Measurements from ENCODE around the gene DLX4. TPM values are rescaled to one million over a fixed set of nuclear protein-coding genes. Genes with fewer than 3 reads are reported as not detected.

DLX4 gene
- total and polyA plus RNA-seq, 4 donors = 0.45 to 2.2 (median 0.72) TPM

- H3K27ac ChIP-seq (ENCODE audit: low read depth in 1 of 2, low read length in 1 of 2) = no peak overlapping the region
- H3K4me1 ChIP-seq (ENCODE audit: control insufficient read depth in 5 of 5, insufficient read depth in 5 of 5, low read length in 5 of 5) = peaks cover 0 to 30% (median 9%) of the 10 kb centered on the region in 5 donors
- peaks cover 0 to 64% (median 52%) of the 10 kb centered on the region in 3 donors for H3K27me3 ChIP-seq (ENCODE audit: control insufficient read depth in 3 of 3, insufficient read depth in 3 of 3, low read length in 2 of 3)
- ATAC-seq (ENCODE audit: insufficient read depth, low FRiP score) (no peak), DNase-seq (no peak)
- no peaks in the 10 kb centered on the region for H3K36me3 ChIP-seq (ENCODE audit: control insufficient read depth in 4 of 4, insufficient read depth in 4 of 4, low read length in 4 of 4)
- H3K9ac ChIP-seq (ENCODE audit: insufficient read depth in 1 of 2, low read length in 2 of 2) = no peak overlapping the region
- no peak for TF ChIP-seq CTCF (IDR thresholded peaks at IDR 0.05; ENCODE audit: control extremely low read depth, extremely low read depth)
- H3K9me3 ChIP-seq (ENCODE audit: control insufficient read depth in 4 of 4, insufficient read depth in 3 of 4, low read length in 3 of 4) = peaks cover 0 to 2% (median 0%) of the 10 kb centered on the region in 4 donors
- no peak overlapping the region for H3K4me3 ChIP-seq
- WGBS, 2 donors = 6% methylated on average over 50 of the region's 50 CpGs
Measured at GRCh38 chr17:49994085-49995054, 25.4 kb downstream of the DLX4 start.

GRCh38 chr17:49995055-49995738, 26.2 kb downstream of the DLX4 start, which contains the start of gene DLX3:
Gene DLX3, minus strand, starts transcription at chr17:49995224. Its CDS starts 226 bp downstream, at chr17:49994998.
- Histone ChIP-seq H3K36me3 (ENCODE audit: control insufficient read depth in 4 of 4, insufficient read depth in 4 of 4, low read length in 4 of 4) (no peaks in the 10 kb centered on the region), H3K9ac (ENCODE audit: insufficient read depth in 1 of 2, low read length in 2 of 2) (no peak within 1 kb of the TSS), H3K27me3 (ENCODE audit: control insufficient read depth in 3 of 3, insufficient read depth in 3 of 3, low read length in 2 of 3) (peaks cover 0 to 64% (median 45%) of the 10 kb centered on the region in 3 donors), H3K9me3 (ENCODE audit: control insufficient read depth in 4 of 4, insufficient read depth in 3 of 4, low read length in 3 of 4) (peaks cover 0 to 2% (median 0%) of the 10 kb centered on the region in 4 donors), H3K4me1 (ENCODE audit: control insufficient read depth in 5 of 5, insufficient read depth in 5 of 5, low read length in 5 of 5) (peaks cover 0 to 30% (median 9%) of the 10 kb centered on the region in 5 donors), H3K4me3 (no peak within 1 kb of the TSS), H3K27ac (ENCODE audit: low read depth in 1 of 2, low read length in 1 of 2) (no peak within 1 kb of the TSS)
- 4% methylated on average over 20 to 29 of the region's 29 CpGs for WGBS, 2 donors
- no peak for TF ChIP-seq CTCF (IDR thresholded peaks at IDR 0.05; ENCODE audit: control extremely low read depth, extremely low read depth)
- peak; percentile 89 to 93 (median 89) for DNase-seq
- ATAC-seq (ENCODE audit: insufficient read depth, low FRiP score) = no peak

GRCh38 chr17:49996121-49996494, 27.1 kb downstream of the DLX4 start:
- Histone ChIP-seq H3K9me3 (ENCODE audit: control insufficient read depth in 4 of 4, insufficient read depth in 3 of 4, low read length in 3 of 4) (peaks cover 0 to 2% (median 0%) of the 10 kb centered on the region in 4 donors), H3K27ac (ENCODE audit: low read depth in 1 of 2, low read length in 1 of 2) (no peak overlapping the region), H3K4me1 (ENCODE audit: control insufficient read depth in 5 of 5, insufficient read depth in 5 of 5, low read length in 5 of 5) (peaks cover 0 to 30% (median 9%) of the 10 kb centered on the region in 5 donors), H3K36me3 (ENCODE audit: control insufficient read depth in 4 of 4, insufficient read depth in 4 of 4, low read length in 4 of 4) (no peaks in the 10 kb centered on the region), H3K9ac (ENCODE audit: insufficient read depth in 1 of 2, low read length in 2 of 2) (no peak overlapping the region), H3K4me3 (no peak overlapping the region), H3K27me3 (ENCODE audit: control insufficient read depth in 3 of 3, insufficient read depth in 3 of 3, low read length in 2 of 3) (peaks cover 0 to 65% (median 47%) of the 10 kb centered on the region in 3 donors)
- no peak for TF ChIP-seq CTCF (IDR thresholded peaks at IDR 0.05; ENCODE audit: control extremely low read depth, extremely low read depth)
- ATAC-seq (ENCODE audit: insufficient read depth, low FRiP score) (no peak), DNase-seq (no peak)
- WGBS, 2 donors = 41 to 43% methylated on average over 7 of the region's 7 CpGs

All from lung (tissue), 12 donors.